Mammary epithelial cell (primary cell): ENCODE results near the gene A2M.

Source experiments
- EZH2 ChIP-seq: IDR thresholded peaks from 2 replicates; pipeline ENCODE4 v1.6.1; 2012; ENCODE audit warnings: low read length, inconsistent platforms, borderline replicate concordance
- TF ChIP-seq, protein P1 (sequence below), 2 donors: IDR thresholded peaks in 1 of 2; conservative IDR thresholded peaks in 1 of 2; 2 replicates each; pipeline ENCODE4 v1.5.1; 2011 to 2012; ENCODE audit warnings: inconsistent platforms in 2 of 2, low read length in 2 of 2, mild to moderate bottlenecking in 2 of 2, control low read depth in 1 of 2, low read depth in 1 of 2; ENCODE audit not compliant: insufficient read depth in 1 of 2; ENCODE audit errors: extremely low read depth in 1 of 2

DNA sequence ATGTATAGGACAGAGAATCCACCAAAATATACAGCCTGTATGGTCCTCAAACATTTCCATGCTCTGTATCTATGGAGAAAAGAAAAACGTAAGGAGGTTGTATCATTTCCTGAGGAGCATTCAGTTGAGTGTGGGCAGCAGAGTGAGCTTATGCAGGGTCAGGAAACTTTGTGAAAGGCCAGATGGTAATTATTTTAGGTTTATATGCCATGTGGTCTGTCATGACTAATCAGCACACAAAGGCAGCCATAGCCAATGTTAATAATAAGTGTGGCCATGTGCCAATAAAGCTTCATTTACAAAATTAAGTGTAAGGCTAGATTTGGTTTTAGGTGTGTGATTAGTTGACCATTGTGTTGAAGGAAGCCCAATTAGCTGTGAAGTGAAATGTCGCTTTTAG is 33.2 kb upstream of the A2M start:
- TF ChIP-seq, protein P1, sequence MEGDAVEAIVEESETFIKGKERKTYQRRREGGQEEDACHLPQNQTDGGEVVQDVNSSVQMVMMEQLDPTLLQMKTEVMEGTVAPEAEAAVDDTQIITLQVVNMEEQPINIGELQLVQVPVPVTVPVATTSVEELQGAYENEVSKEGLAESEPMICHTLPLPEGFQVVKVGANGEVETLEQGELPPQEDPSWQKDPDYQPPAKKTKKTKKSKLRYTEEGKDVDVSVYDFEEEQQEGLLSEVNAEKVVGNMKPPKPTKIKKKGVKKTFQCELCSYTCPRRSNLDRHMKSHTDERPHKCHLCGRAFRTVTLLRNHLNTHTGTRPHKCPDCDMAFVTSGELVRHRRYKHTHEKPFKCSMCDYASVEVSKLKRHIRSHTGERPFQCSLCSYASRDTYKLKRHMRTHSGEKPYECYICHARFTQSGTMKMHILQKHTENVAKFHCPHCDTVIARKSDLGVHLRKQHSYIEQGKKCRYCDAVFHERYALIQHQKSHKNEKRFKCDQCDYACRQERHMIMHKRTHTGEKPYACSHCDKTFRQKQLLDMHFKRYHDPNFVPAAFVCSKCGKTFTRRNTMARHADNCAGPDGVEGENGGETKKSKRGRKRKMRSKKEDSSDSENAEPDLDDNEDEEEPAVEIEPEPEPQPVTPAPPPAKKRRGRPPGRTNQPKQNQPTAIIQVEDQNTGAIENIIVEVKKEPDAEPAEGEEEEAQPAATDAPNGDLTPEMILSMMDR (conservative IDR thresholded peaks at IDR 0.05 in 1 of 2, IDR thresholded peaks at IDR 0.05 in 1 of 2; ENCODE audit: extremely low read depth in 1 of 2, insufficient read depth in 1 of 2, low read depth in 1 of 2, low read length in 2 of 2) = no peak
- no peak for TF ChIP-seq EZH2
